ENCODE results near the gene TNXB. TPM values are rescaled to one million over a fixed set of nuclear protein-coding genes. Genes with fewer than 3 reads are reported as not detected.

TNXB gene
- total RNA-seq, 1 donor from 2014 or later = 0.38 TPM

DNA sequence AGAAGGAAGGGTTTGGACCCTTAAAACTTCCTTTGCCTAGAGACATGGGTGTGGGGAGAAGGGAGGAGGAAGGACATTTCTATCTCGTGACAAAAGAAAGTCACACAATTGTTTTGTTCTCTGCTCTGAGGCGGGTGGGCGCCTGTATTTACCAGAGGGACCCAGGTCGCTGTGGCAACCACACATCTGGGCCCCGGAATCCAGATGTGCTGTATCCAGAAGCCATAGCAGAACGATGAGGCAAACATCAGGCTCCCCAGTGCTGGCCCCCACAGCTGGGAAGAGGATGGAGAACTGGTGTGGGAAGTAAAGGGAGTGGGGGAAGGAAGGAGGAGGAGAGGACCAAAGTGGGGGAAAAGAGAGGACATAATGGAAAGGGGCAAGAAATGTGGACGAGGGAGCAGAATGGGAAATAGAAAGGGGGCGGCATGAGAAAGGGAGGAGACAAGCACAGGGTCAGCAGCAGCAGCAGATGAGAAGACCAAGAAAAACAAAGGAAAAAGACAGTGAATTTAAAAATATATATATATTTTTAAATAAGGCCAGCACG, 3.4 kb upstream of the TNXB start:
- TF ChIP-seq, protein P1, sequence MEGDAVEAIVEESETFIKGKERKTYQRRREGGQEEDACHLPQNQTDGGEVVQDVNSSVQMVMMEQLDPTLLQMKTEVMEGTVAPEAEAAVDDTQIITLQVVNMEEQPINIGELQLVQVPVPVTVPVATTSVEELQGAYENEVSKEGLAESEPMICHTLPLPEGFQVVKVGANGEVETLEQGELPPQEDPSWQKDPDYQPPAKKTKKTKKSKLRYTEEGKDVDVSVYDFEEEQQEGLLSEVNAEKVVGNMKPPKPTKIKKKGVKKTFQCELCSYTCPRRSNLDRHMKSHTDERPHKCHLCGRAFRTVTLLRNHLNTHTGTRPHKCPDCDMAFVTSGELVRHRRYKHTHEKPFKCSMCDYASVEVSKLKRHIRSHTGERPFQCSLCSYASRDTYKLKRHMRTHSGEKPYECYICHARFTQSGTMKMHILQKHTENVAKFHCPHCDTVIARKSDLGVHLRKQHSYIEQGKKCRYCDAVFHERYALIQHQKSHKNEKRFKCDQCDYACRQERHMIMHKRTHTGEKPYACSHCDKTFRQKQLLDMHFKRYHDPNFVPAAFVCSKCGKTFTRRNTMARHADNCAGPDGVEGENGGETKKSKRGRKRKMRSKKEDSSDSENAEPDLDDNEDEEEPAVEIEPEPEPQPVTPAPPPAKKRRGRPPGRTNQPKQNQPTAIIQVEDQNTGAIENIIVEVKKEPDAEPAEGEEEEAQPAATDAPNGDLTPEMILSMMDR (IDR thresholded peaks at IDR 0.05; ENCODE audit: insufficient read depth, low read length, poor library complexity, severe bottlenecking) = no peak
- Histone ChIP-seq H3K27me3 (ENCODE audit: control insufficient read depth, insufficient read depth, low read length) (peaks cover 28% of the 10 kb centered on the region), H3K36me3 (ENCODE audit: control insufficient read depth, insufficient read depth, low read length) (peaks cover 3% of the 10 kb centered on the region), H3K4me3 (ENCODE audit: low read depth, low read length) (no peak overlapping the region)
- DNase-seq (ENCODE audit: low read depth) = no peak

DNA sequence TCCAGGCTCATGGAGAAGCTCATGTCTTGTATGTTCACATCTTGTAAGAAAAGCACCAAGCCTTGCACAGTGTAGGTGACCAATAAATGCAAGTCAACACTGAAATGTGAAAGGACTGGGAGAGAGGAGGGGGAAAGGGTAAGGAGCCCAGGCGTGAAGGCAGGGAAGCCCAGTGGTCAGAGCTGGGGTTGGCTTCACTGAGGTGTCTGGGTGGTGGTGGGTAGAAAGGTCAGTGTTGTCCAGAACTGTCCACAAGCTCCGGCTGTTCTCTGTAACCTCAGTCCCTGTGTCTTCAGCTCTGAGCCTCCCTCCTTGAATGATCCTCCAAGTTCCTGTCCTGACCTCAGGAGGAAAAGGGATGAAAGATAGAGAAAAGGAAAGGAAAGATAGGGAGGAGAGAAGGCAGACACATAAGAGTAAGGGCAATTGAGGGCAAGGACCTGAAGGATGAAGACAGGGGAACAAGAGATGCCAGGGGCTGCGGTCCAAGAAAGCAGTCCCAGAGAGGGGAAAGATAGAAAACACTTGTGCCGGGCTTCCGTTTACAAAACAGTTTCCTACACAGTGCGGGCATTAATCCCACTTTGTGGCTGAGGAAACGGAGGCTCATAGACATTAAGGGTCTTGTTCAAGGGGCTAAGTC, 2.4 kb upstream of the TNXB start:
- Histone ChIP-seq H3K27me3 (ENCODE audit: control insufficient read depth, insufficient read depth, low read length) (peaks cover 36% of the 10 kb centered on the region), H3K36me3 (ENCODE audit: control insufficient read depth, insufficient read depth, low read length) (peaks cover 2% of the 10 kb centered on the region), H3K4me3 (ENCODE audit: low read depth, low read length) (no peak overlapping the region)
- TF ChIP-seq, protein P1 (IDR thresholded peaks at IDR 0.05; ENCODE audit: insufficient read depth, low read length, poor library complexity, severe bottlenecking) = no peak
- DNase-seq (ENCODE audit: low read depth) = no peak

DNA sequence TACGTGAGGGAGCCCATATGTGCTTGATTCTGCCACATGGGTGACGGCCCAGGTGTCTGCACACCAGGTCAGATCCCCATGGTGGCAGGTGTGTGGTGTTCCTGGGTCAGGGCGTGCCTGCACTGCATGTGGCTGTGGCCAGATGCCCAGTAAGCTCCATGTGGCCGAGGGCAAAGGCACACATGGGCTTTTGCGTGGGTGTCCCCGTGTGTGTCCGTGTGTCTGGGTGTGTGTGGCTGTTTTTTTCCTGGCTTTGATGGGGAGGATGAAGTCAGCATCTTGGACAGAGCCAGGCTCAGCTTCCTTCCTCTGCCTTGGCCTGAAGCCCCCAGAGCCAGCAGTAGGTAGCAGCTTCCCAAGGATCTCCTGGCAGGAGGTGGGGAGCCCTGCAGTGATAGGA, 1.5 kb upstream of the TNXB start:
- Histone ChIP-seq H3K4me3 (ENCODE audit: low read depth, low read length) (no peak overlapping the region), H3K27me3 (ENCODE audit: control insufficient read depth, insufficient read depth, low read length) (peaks cover 41% of the 10 kb centered on the region), H3K36me3 (ENCODE audit: control insufficient read depth, insufficient read depth, low read length) (no peaks in the 10 kb centered on the region)
- TF ChIP-seq, protein P1 (IDR thresholded peaks at IDR 0.05; ENCODE audit: insufficient read depth, low read length, poor library complexity, severe bottlenecking) = no peak
- DNase-seq (ENCODE audit: low read depth) = no peak

DNA sequence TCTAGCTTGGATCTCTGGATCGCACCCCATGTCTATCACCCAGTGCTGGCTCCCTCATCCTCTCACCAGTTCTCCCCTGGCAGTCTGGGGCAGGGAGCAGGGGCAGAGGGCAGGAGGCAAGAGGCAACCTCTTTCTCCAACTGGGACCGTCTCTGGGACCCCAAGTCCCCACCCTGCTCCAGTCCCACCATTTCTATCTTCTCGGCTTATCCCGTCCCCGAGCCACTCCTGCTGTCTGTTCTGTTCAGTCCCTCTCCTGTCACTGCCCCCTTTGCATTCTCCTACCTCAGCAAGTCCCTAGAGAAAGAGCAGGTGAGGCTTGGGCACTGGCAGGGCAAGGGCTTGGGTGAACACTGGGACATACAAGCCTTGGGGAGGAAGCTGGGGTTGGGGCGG, 625 bp upstream of the TNXB start:
- no peak for DNase-seq (ENCODE audit: low read depth)
- Histone ChIP-seq H3K4me3 (ENCODE audit: low read depth, low read length) (no peak overlapping the region), H3K27me3 (ENCODE audit: control insufficient read depth, insufficient read depth, low read length) (peaks cover 41% of the 10 kb centered on the region), H3K36me3 (ENCODE audit: control insufficient read depth, insufficient read depth, low read length) (no peaks in the 10 kb centered on the region)
- TF ChIP-seq, protein P1 (IDR thresholded peaks at IDR 0.05; ENCODE audit: insufficient read depth, low read length, poor library complexity, severe bottlenecking) = no peak

DNA sequence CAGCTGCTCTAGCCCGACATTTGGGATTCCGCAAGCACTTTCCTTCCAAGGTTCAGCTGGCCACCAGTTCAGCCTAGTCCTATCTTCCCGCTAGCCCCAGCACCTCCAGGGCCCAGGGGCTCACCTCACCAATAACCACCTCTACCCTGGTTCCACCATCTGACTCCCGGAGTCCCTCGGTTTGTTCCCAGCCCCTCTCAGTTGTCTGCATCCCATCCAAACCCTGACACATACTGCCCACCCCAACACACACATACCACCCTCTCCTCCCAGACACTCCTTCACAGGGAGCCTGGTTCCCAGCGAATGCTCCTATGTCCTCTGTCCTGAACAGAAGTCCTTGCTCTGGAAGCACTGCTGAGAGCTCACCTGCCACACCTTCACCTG, 418 bp downstream of the TNXB start:
- no peaks in the 10 kb centered on the region for H3K36me3 ChIP-seq (ENCODE audit: control insufficient read depth, insufficient read depth, low read length)
- no peak overlapping the region for H3K4me3 ChIP-seq (ENCODE audit: low read depth, low read length)
- TF ChIP-seq, protein P1 (IDR thresholded peaks at IDR 0.05; ENCODE audit: insufficient read depth, low read length, poor library complexity, severe bottlenecking) = no peak
- peaks cover 41% of the 10 kb centered on the region for H3K27me3 ChIP-seq (ENCODE audit: control insufficient read depth, insufficient read depth, low read length)
- DNase-seq (ENCODE audit: low read depth) = no peak

Measured in kidney epithelial cell (primary cell).